GM18519 (cell line): ENCODE data around the gene ADAM15.

Experiments
- ATAC-seq: cut with Tn5 transposase; IDR thresholded peaks from one replicate; pipeline ENCODE4 v1.9.1; 2021; ENCODE audit warnings: mild to moderate bottlenecking, moderate library complexity; ENCODE audit not compliant: unreplicated experiment, low FRiP score

The ADAM15 gene

GRCh38 chr1:155083865-155084721, 33.0 kb downstream of the ADAM15 start:
- no peak for ATAC-seq

- ATAC-seq: peak; percentile 41
These were observed 33.8 kb downstream of the ADAM15 start for GRCh38 chr1:155084722-155085503.

GRCh38 chr1:155085504-155086127, 34.5 kb downstream of the ADAM15 start:
- no peak for ATAC-seq

- no peak for ATAC-seq
These were observed 35.1 kb downstream of the ADAM15 start for GRCh38 chr1:155086128-155086741.

GRCh38 chr1:155086856-155087535, 35.9 kb downstream of the ADAM15 start:
- ATAC-seq: no peak

- no peak for ATAC-seq
These were observed 40.2 kb downstream of the ADAM15 start for GRCh38 chr1:155091071-155092051.

GRCh38 chr1:155092131-155092530, 41.0 kb downstream of the ADAM15 start:
- no peak for ATAC-seq

- ATAC-seq: no peak
These were observed 41.5 kb downstream of the ADAM15 start for GRCh38 chr1:155092641-155093040.

- ATAC-seq: no peak
These were observed 43.0 kb downstream of the ADAM15 start for GRCh38 chr1:155093911-155094621.

GRCh38 chr1:155094622-155094948, 43.5 kb downstream of the ADAM15 start:
- ATAC-seq: no peak

GRCh38 chr1:155099331-155099730, 48.2 kb downstream of the ADAM15 start:
- no peak for ATAC-seq

GRCh38 chr1:155103325-155103724, 52.2 kb downstream of the ADAM15 start:
- no peak for ATAC-seq

- no peak for ATAC-seq
These were observed 53.8 kb downstream of the ADAM15 start for GRCh38 chr1:155104605-155105534.

GRCh38 chr1:155105604-155106011, 54.5 kb downstream of the ADAM15 start:
- ATAC-seq: no peak

- no peak for ATAC-seq
These were observed 55.7 kb downstream of the ADAM15 start for GRCh38 chr1:155106862-155107261.

- ATAC-seq: no peak
These were observed 56.5 kb downstream of the ADAM15 start for GRCh38 chr1:155107309-155108264.
